PC-9 (cell line): ENCODE data around the gene TRABD2B. TPM values are rescaled to one million over a fixed set of nuclear protein-coding genes. Genes with fewer than 3 reads are reported as not detected.
A peak's percentile ranks its signal among the peaks of the same experiment; 100 is the strongest.

Source experiments
- BruUV-seq: library from RNA; stranded (reverse); fragments of 400-500 nt; replicated peaks from 2 replicates; lab custom pipeline; 2021; lab: Mats Ljungman, UMichigan
- CTCF ChIA-PET: fragments of 300-600 bp; sonication (Branson Sonifier 250); formaldehyde crosslinking; loops from one replicate; lab custom pipeline; 2022; ENCODE audit warnings: antibody characterized with exemption; lab: Charles Lee
- POLR2A ChIA-PET: fragments of 300-600 bp; sonication (Branson Sonifier 250); formaldehyde crosslinking; loops from one replicate; lab custom pipeline; 2022; ENCODE audit warnings: antibody characterized with exemption; ENCODE audit not compliant: unreplicated experiment; lab: Charles Lee
- DNase-seq, 2 experiments: peaks; one replicate each; pipeline versions ENCODE4 v3.0.0 to v3.0.0-alpha.2; 2015 to 2022; ENCODE audit warnings: mixed read lengths in 1 of 2
- H2AFZ ChIP-seq: fragments of 200-600 bp; sonication (generic); 2 replicates; pipeline ENCODE4 v1.8.1; 2017; ENCODE audit warnings: antibody characterized with exemption
- H3F3A ChIP-seq: fragments of 200-600 bp; sonication (generic); 2 replicates; pipeline ENCODE4 v1.8.1; 2017; ENCODE audit warnings: antibody characterized with exemption, mild to moderate bottlenecking, low read depth; ENCODE audit not compliant: insufficient read depth
- H3K27ac ChIP-seq: fragments of 200-600 bp; sonication (generic); 2 replicates; pipeline ENCODE4 v1.6.1; 2016; ENCODE audit warnings: mixed run types
- H3K27me3 ChIP-seq: fragments of 200-600 bp; sonication (generic); 2 replicates; pipeline ENCODE4 v1.6.1; 2016; ENCODE audit warnings: low read depth, mixed run types; ENCODE audit not compliant: insufficient read depth
- H3K36me3 ChIP-seq: fragments of 200-600 bp; sonication (generic); 2 replicates; pipeline ENCODE4 v1.6.1; 2016; ENCODE audit warnings: low read depth, mixed run types
- H3K4me1 ChIP-seq: fragments of 200-600 bp; sonication (generic); replicated peaks from 2 replicates; pipeline ENCODE4 v1.6.1; 2016; ENCODE audit warnings: mixed run types; ENCODE audit not compliant: insufficient read depth
- H3K4me2 ChIP-seq: fragments of 200-600 bp; sonication (generic); 2 replicates; pipeline ENCODE4 v1.6.1; 2017; ENCODE audit warnings: mixed run types
- H3K4me3 ChIP-seq: fragments of 200-600 bp; sonication (generic); 2 replicates; pipeline ENCODE4 v1.6.1; 2016; ENCODE audit warnings: mixed run types
- H3K79me2 ChIP-seq: fragments of 200-600 bp; sonication (generic); 2 replicates; pipeline ENCODE4 v1.6.1; 2017; ENCODE audit warnings: low read depth, mixed run types
- H3K9me2 ChIP-seq: fragments of 200-600 bp; sonication (generic); 2 replicates; pipeline ENCODE4 v1.8.1; 2017; ENCODE audit warnings: mild to moderate bottlenecking; ENCODE audit not compliant: insufficient read depth
- H3K9me3 ChIP-seq: fragments of 200-600 bp; sonication (generic); 2 replicates; pipeline ENCODE4 v1.8.1; 2016; ENCODE audit warnings: low read depth; ENCODE audit not compliant: insufficient read depth
- H4K20me1 ChIP-seq: fragments of 200-600 bp; sonication (generic); 2 replicates; pipeline ENCODE4 v1.8.1; 2017; ENCODE audit not compliant: insufficient read depth
- CTCF ChIP-seq: fragments of 200-600 bp; sonication (generic); conservative IDR thresholded peaks from 2 replicates; pipeline ENCODE4 v1.6.1; 2017; ENCODE audit warnings: mixed run types, antibody characterized with exemption, mild to moderate bottlenecking, moderate library complexity
- EZH2 ChIP-seq: fragments of 200-600 bp; sonication (generic); IDR thresholded peaks from 2 replicates; pipeline ENCODE4 v1.8.0; 2017; ENCODE audit warnings: antibody characterized with exemption, low read depth
- intact Hi-C: fragments of 100-400 bp; cut with micrococcal nuclease; formaldehyde crosslinking; loops from one replicate; pipeline ENCODE4 v1.10.0; 2022; ENCODE audit not compliant: unreplicated experiment
- total RNA-seq: library from RNA; stranded (reverse); gene quantifications from 2 replicates; pipeline ENCODE4 v1.2.3, GENCODE V29; 2021

Gene TRABD2B
- total RNA-seq, 1 experiment from 2014 or later: not detected

GRCh38 chr1:48026275-48026674 is 29.1 kb upstream of the TRABD2B start:
- DNase-seq: peak in 1 of 2 experiments; percentile 52
- BruUV-seq: no TSS peak
- no peak overlapping the region for H3K4me2 ChIP-seq
- H3K27me3 ChIP-seq: no peaks in the 10 kb centered on the region
- no peak for TF ChIP-seq EZH2
- TF ChIP-seq CTCF: no peak
- no peaks in the 10 kb centered on the region for H3K79me2 ChIP-seq
- H2AFZ ChIP-seq: no peak overlapping the region
- ChIA-PET CTCF (interaction anchor here (0.6 kb wide), 1 partner anchor 29 kb away, joined by 4 read pairs; the partner anchor contains the start of gene TRABD2B), POLR2A (no interaction called here)
- no peak overlapping the region for H3K27ac ChIP-seq
- no peaks in the 10 kb centered on the region for H3K9me3 ChIP-seq
- H3F3A ChIP-seq: no peaks in the 10 kb centered on the region
- H4K20me1 ChIP-seq: no peaks in the 10 kb centered on the region
- intact Hi-C loops: no loop called here
- H3K9me2 ChIP-seq: no peaks in the 10 kb centered on the region
- no peaks in the 10 kb centered on the region for H3K4me1 ChIP-seq
- H3K4me3 ChIP-seq: no peak overlapping the region
- no peaks in the 10 kb centered on the region for H3K36me3 ChIP-seq

- H3K27ac ChIP-seq: no peak overlapping the region
- H3K4me2 ChIP-seq: no peak overlapping the region
- ChIA-PET CTCF (no interaction called here), POLR2A (no interaction called here)
- H4K20me1 ChIP-seq: no peaks in the 10 kb centered on the region
- H2AFZ ChIP-seq: no peak overlapping the region
- no peaks in the 10 kb centered on the region for H3K4me1 ChIP-seq
- H3K36me3 ChIP-seq: no peaks in the 10 kb centered on the region
- no peaks in the 10 kb centered on the region for H3K9me2 ChIP-seq
- H3K27me3 ChIP-seq: no peaks in the 10 kb centered on the region
- no peaks in the 10 kb centered on the region for H3F3A ChIP-seq
- no peak overlapping the region for H3K4me3 ChIP-seq
- no peak for DNase-seq
- no peaks in the 10 kb centered on the region for H3K79me2 ChIP-seq
- intact Hi-C loops: no loop called here
- no peaks in the 10 kb centered on the region for H3K9me3 ChIP-seq
- TF ChIP-seq CTCF (no peak), EZH2 (no peak)
- BruUV-seq: no TSS peak
These were observed 27.9 kb upstream of the TRABD2B start for GRCh38 chr1:48025076-48025475.

GRCh38 chr1:48023488-48023887 is 26.3 kb upstream of the TRABD2B start:
- TF ChIP-seq CTCF (no peak), EZH2 (no peak)
- Histone ChIP-seq H3K4me2 (no peak overlapping the region), H3K9me3 (no peaks in the 10 kb centered on the region), H4K20me1 (no peaks in the 10 kb centered on the region), H3K27ac (no peak overlapping the region), H2AFZ (no peak overlapping the region), H3K36me3 (no peaks in the 10 kb centered on the region), H3K4me1 (no peaks in the 10 kb centered on the region), H3K9me2 (no peaks in the 10 kb centered on the region), H3F3A (no peaks in the 10 kb centered on the region), H3K79me2 (no peaks in the 10 kb centered on the region), H3K27me3 (no peaks in the 10 kb centered on the region), H3K4me3 (no peak overlapping the region)
- BruUV-seq: no TSS peak
- intact Hi-C loops: no loop called here
- POLR2A ChIA-PET: no interaction called here
- DNase-seq: no peak
- CTCF ChIA-PET: no interaction called here
